GM12878 (cell line): Measurements from ENCODE around the gene ANKRD44. TPM values are rescaled to one million over a fixed set of nuclear protein-coding genes. Genes with fewer than 3 reads are reported as not detected.
A peak's percentile ranks its signal among the peaks of the same experiment; 100 is the strongest.

Experiments used
- ATAC-seq: fragments of 200-7000 bp; cut with Tn5 transposase; 3 replicates; pipeline ENCODE4 v1.9.1; 2020; ENCODE audit warnings: mild to moderate bottlenecking, moderate library complexity
- BruUV-seq: library from RNA; stranded (reverse); fragments of 400-500 nt; replicated peaks from 2 replicates; lab custom pipeline; 2021; lab: Mats Ljungman, UMichigan
- CTCF ChIA-PET: fragments of 300-600 bp; sonication (Branson Sonifier 250); formaldehyde crosslinking; extraction: SDS; loops from one replicate; lab custom pipeline; 2021; ENCODE audit warnings: inconsistent platforms; lab: Yijun Ruan, JAX
- POLR2A ChIA-PET: fragments of 350-600 bp; formaldehyde crosslinking; extraction: SDS; loops from one replicate; lab custom pipeline; 2021; ENCODE audit warnings: inconsistent platforms; lab: Charles Lee
- RAD21 ChIA-PET: fragments of 300-600 bp; sonication (Branson Sonifier 250); formaldehyde crosslinking; loops from one replicate; lab custom pipeline; 2023; ENCODE audit warnings: antibody characterized with exemption; ENCODE audit not compliant: unreplicated experiment; lab: Charles Lee
- SMC1A ChIA-PET: fragments of 300-600 bp; sonication (Branson Sonifier 250); formaldehyde crosslinking; loops from one replicate; lab custom pipeline; 2023; ENCODE audit not compliant: unreplicated experiment, uncharacterized antibody; lab: Charles Lee
- DNase-seq: peaks from one replicate; pipeline ENCODE4 v3.0.0-alpha.2; 2011; ENCODE audit warnings: low read depth, low spot score
- FAIRE-seq: peaks from 3 replicates; lab custom pipeline; 2011; peaks lifted over from hg19 to GRCh38; lab: Jason Lieb, UNC
- H2AFZ ChIP-seq: 2 replicates; pipeline ENCODE4 v1.6.0; 2011; ENCODE audit warnings: low read depth, low read length, control low read depth; ENCODE audit not compliant: control insufficient read depth
- H3K27ac ChIP-seq: 2 replicates; pipeline ENCODE4 v1.5.1; 2011; ENCODE audit warnings: control low read depth; ENCODE audit not compliant: control insufficient read depth, insufficient read depth
- H3K27me3 ChIP-seq, 2 experiments: replicated peaks in 1 of 2; 2 replicates each; pipeline versions ENCODE4 v1.6.0 to v1.6.1; 2011; ENCODE audit warnings: low read length in 1 of 2; ENCODE audit not compliant: control insufficient read depth in 2 of 2, insufficient read depth in 2 of 2
- H3K36me3 ChIP-seq, 2 experiments: 2 replicates each; pipeline ENCODE4 v1.5.1; 2011; ENCODE audit warnings: low read length in 1 of 2; ENCODE audit not compliant: control insufficient read depth in 2 of 2, insufficient read depth in 2 of 2
- H3K4me1 ChIP-seq: 2 replicates; pipeline ENCODE4 v1.6.1; 2011; ENCODE audit warnings: mild to moderate bottlenecking, low read length, moderate library complexity, mixed read lengths; ENCODE audit not compliant: control insufficient read depth, insufficient read depth
- H3K4me2 ChIP-seq: 2 replicates; pipeline ENCODE4 v1.6.0; 2011; ENCODE audit warnings: control low read depth; ENCODE audit not compliant: control insufficient read depth, insufficient read depth
- H3K4me3 ChIP-seq: fragments of 200-600 bp; sonication (generic); 2 replicates; pipeline ENCODE4 v1.5.1; 2016
- H3K79me2 ChIP-seq: 2 replicates; pipeline ENCODE4 v1.6.0; 2011; ENCODE audit warnings: low read length; ENCODE audit not compliant: control insufficient read depth, insufficient read depth
- H3K9ac ChIP-seq: 2 replicates; pipeline ENCODE4 v1.8.0; 2011; ENCODE audit warnings: low read length, control low read depth, mixed read lengths; ENCODE audit not compliant: control insufficient read depth, insufficient read depth
- H3K9me3 ChIP-seq: replicated peaks from 3 replicates; pipeline ENCODE4 v1.5.1; 2011; ENCODE audit warnings: mild to moderate bottlenecking, low read length; ENCODE audit not compliant: control insufficient read depth, insufficient read depth
- H4K20me1 ChIP-seq: 2 replicates; pipeline ENCODE4 v1.6.0; 2011; ENCODE audit not compliant: control insufficient read depth, insufficient read depth
- BMI1 ChIP-seq: fragments of 450-650 bp; IDR thresholded peaks from 2 replicates; pipeline ENCODE4 v1.6.1; 2016; ENCODE audit warnings: mild to moderate bottlenecking, moderate library complexity, borderline replicate concordance
- CBX3 ChIP-seq: fragments of 200-600 bp; sonication (generic); IDR thresholded peaks from 2 replicates; pipeline ENCODE4 v1.6.1; 2016; ENCODE audit warnings: low read depth, borderline replicate concordance
- CHD1 ChIP-seq: IDR thresholded peaks from 2 replicates; pipeline ENCODE4 v1.6.1; 2012; ENCODE audit warnings: low read depth, low read length, improper control_type of control experiment
- FOXM1 ChIP-seq: IDR thresholded peaks from 2 replicates; pipeline ENCODE4 v1.6.1; 2012; ENCODE audit warnings: low read depth, mild to moderate bottlenecking, inconsistent platforms, low read length, moderate library complexity
- IKZF1 ChIP-seq: fragments of 450-650 bp; conservative IDR thresholded peaks from 2 replicates; pipeline ENCODE4 v1.6.1; 2017; ENCODE audit warnings: antibody characterized with exemption, mild to moderate bottlenecking
- IRF4 ChIP-seq: IDR thresholded peaks from 2 replicates; pipeline ENCODE4 v1.6.1; 2011; ENCODE audit warnings: low read depth, low read length
- MTA2 ChIP-seq: fragments of 450-650 bp; IDR thresholded peaks from 2 replicates; pipeline ENCODE4 v1.6.1; 2016; ENCODE audit warnings: low read depth, mild to moderate bottlenecking, moderate library complexity
- NFIC ChIP-seq: IDR thresholded peaks from 2 replicates; pipeline ENCODE4 v1.6.1; 2012; ENCODE audit warnings: low read depth, mild to moderate bottlenecking, inconsistent platforms, low read length, moderate library complexity
- NR2C2 ChIP-seq: IDR thresholded peaks from 2 replicates; pipeline ENCODE4 v1.6.1; 2011; ENCODE audit warnings: borderline replicate concordance, low read depth; ENCODE audit not compliant: control insufficient read depth, insufficient read length
- RAD51 ChIP-seq: fragments of 450-650 bp; IDR thresholded peaks from 2 replicates; pipeline ENCODE4 v1.6.1; 2016; ENCODE audit warnings: moderate library complexity, mild to moderate bottlenecking, inconsistent platforms
- SPI1 ChIP-seq: IDR thresholded peaks from 2 replicates; pipeline ENCODE4 v1.6.1; 2011; ENCODE audit warnings: low read depth, mild to moderate bottlenecking, low read length, moderate library complexity, borderline replicate concordance; ENCODE audit not compliant: insufficient read depth
- STAT3 ChIP-seq: IDR thresholded peaks from 2 replicates; pipeline ENCODE4 v1.6.1; 2011; ENCODE audit warnings: low read depth, low read length, improper control_type of control experiment
- ZNF217 ChIP-seq: fragments of 450-650 bp; IDR thresholded peaks from 2 replicates; pipeline ENCODE4 v1.6.1; 2017; ENCODE audit warnings: antibody characterized with exemption, mild to moderate bottlenecking
- WGBS: methylation state at CpG from one replicate; pipeline ENCODE4 v1.1.6; 2016; ENCODE audit warnings: low lambda C conversion rate; ENCODE audit not compliant: insufficient replicate concordance, insufficient coverage; ENCODE audit errors: missing lambda C conversion rate; 5-methylcytosine and 5-hydroxymethylcytosine counted together
- in situ Hi-C: fragments of 300-500 bp; cut with MboI; formaldehyde crosslinking; loops from 9 replicates; pipeline ENCODE4 v1.14.3; 2018; ENCODE audit warnings: mixed read lengths
- intact Hi-C: fragments of 100-400 bp; cut with micrococcal nuclease; formaldehyde crosslinking; loops from one replicate; pipeline ENCODE4 v1.14.2; 2022; ENCODE audit not compliant: unreplicated experiment
- polyA plus RNA-seq, 11 experiments: library from polyadenylated mRNA; depleted of rRNA in 4 of 11; unstranded in 6 of 11; stranded (reverse) in 5 of 11; fragments of >200 nt; fragmentation: Nextera tagmentation in 4 of 11; fragmentation: Illumina TruSeq in 1 of 11; extraction: Ambion mirVana in 4 of 11; extraction: Trizol in 1 of 11; gene quantifications; 1 replicate in 1 of 11; 2 replicates in 10 of 11; pipeline versions ENCODE4 v1.2.1 to v1.2.3, GENCODE V29; 2011 to 2016; ENCODE audit warnings: inconsistent platforms in 2 of 11, missing spikeins in 2 of 11, low read depth in 1 of 11
- total RNA-seq, 4 experiments: library from RNA; depleted of rRNA in 3 of 4; stranded (reverse); fragments of >200 nt in 3 of 4; fragmentation: Illumina TruSeq in 1 of 4; extraction: Trizol in 1 of 4; gene quantifications; 2 replicates each; pipeline versions ENCODE4 v1.2.1 to v1.2.3, GENCODE V29; 2013 to 2021
- TF ChIP-seq, protein P1 (sequence below): fragments of 450-650 bp; IDR thresholded peaks from 2 replicates; pipeline ENCODE4 v1.6.1; 2017; ENCODE audit warnings: mild to moderate bottlenecking, low read depth, inconsistent platforms; ENCODE audit not compliant: poor library complexity, severe bottlenecking
- TF ChIP-seq, protein P2 (sequence below): IDR thresholded peaks from 2 replicates; pipeline ENCODE4 v1.6.1; 2012; ENCODE audit warnings: low read depth, low read length, improper control_type of control experiment
- TF ChIP-seq, protein P3 (sequence below): fragments of 450-650 bp; IDR thresholded peaks from 2 replicates; pipeline ENCODE4 v1.6.1; 2017; ENCODE audit warnings: low read depth, mild to moderate bottlenecking, moderate library complexity

The ANKRD44 gene
- total and polyA plus RNA-seq, 10 of the 15 experiments (the other 5 are each of a cell fraction or from before 2014, with no cell fraction given) = 19.1 to 99.1 (median 59.6) TPM

GRCh38 chr2:197327472-197328098 lies 17.0 kb upstream of the ANKRD44 start:
- Histone ChIP-seq H3K27ac (no peak overlapping the region), H3K4me2 (no peak overlapping the region), H3K9ac (no peak overlapping the region)
- no peak for DNase-seq
- ChIA-PET RAD21 (interaction anchor here (0.7 to 4.5 kb wide), 11 partner anchors 17 to 214 kb away, joined by 3 to 20 read pairs (median 4); partner anchors contain the start of gene ANKRD44), SMC1A (interaction anchor here (0.6 to 3.5 kb wide), 19 partner anchors 10 to 288 kb away, joined by 3 to 17 read pairs (median 3); no protein-coding TSS in a partner anchor)
- TF ChIP-seq STAT3 (peak; percentile 39; the same call in 1 of the 2 replicates), IRF4 (no peak), FOXM1 (no peak), NR2C2 (no peak), CBX3 (no peak), IKZF1 (peak; percentile 32; the same call in 1 of the 2 replicates), CHD1 (0 out of 2 replicates have a peak, but pooled peaks have one; percentile 52), BMI1 (no peak), MTA2 (peak; percentile 49), SPI1 (peak; percentile 69), ZNF217 (no peak), NFIC (no peak), RAD51 (no peak)
- TF ChIP-seq, protein P1, sequence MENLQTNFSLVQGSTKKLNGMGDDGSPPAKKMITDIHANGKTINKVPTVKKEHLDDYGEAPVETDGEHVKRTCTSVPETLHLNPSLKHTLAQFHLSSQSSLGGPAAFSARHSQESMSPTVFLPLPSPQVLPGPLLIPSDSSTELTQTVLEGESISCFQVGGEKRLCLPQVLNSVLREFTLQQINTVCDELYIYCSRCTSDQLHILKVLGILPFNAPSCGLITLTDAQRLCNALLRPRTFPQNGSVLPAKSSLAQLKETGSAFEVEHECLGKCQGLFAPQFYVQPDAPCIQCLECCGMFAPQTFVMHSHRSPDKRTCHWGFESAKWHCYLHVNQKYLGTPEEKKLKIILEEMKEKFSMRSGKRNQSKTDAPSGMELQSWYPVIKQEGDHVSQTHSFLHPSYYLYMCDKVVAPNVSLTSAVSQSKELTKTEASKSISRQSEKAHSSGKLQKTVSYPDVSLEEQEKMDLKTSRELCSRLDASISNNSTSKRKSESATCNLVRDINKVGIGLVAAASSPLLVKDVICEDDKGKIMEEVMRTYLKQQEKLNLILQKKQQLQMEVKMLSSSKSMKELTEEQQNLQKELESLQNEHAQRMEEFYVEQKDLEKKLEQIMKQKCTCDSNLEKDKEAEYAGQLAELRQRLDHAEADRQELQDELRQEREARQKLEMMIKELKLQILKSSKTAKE = peak; percentile 90
- TF ChIP-seq, protein P2, sequence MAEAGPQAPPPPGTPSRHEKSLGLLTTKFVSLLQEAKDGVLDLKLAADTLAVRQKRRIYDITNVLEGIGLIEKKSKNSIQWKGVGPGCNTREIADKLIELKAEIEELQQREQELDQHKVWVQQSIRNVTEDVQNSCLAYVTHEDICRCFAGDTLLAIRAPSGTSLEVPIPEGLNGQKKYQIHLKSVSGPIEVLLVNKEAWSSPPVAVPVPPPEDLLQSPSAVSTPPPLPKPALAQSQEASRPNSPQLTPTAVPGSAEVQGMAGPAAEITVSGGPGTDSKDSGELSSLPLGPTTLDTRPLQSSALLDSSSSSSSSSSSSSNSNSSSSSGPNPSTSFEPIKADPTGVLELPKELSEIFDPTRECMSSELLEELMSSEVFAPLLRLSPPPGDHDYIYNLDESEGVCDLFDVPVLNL = no peak
- TF ChIP-seq, protein P3, sequence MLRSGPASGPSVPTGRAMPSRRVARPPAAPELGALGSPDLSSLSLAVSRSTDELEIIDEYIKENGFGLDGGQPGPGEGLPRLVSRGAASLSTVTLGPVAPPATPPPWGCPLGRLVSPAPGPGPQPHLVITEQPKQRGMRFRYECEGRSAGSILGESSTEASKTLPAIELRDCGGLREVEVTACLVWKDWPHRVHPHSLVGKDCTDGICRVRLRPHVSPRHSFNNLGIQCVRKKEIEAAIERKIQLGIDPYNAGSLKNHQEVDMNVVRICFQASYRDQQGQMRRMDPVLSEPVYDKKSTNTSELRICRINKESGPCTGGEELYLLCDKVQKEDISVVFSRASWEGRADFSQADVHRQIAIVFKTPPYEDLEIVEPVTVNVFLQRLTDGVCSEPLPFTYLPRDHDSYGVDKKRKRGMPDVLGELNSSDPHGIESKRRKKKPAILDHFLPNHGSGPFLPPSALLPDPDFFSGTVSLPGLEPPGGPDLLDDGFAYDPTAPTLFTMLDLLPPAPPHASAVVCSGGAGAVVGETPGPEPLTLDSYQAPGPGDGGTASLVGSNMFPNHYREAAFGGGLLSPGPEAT = peak; percentile 42; the same call in 1 of the 2 replicates
- TF ChIP-seq, all 136 proteins: peak for 7
- intact Hi-C loops (loop anchor here (5.0 kb wide), 1 partner anchor 35 kb away; no protein-coding TSS in a partner anchor), in situ Hi-C loops (no loop called here)
- H3K36me3 ChIP-seq = no peaks in the 10 kb centered on the region
- H4K20me1 ChIP-seq = no peaks in the 10 kb centered on the region
- no peaks in the 10 kb centered on the region for H3K79me2 ChIP-seq
- no peaks in the 10 kb centered on the region; the same call in 2 of the 3 replicates for H3K9me3 ChIP-seq
- ATAC-seq (peak; percentile 50), FAIRE-seq (no peak)
- no peaks in the 10 kb centered on the region for H3K27me3 ChIP-seq
- ChIA-PET POLR2A (interaction anchor here (0.7 to 1.2 kb wide), 4 partner anchors 9 to 137 kb away, joined by 3 to 6 read pairs (median 4); partner anchors contain the start of gene SF3B1), CTCF (interaction anchor here (1.0 to 2.2 kb wide), 10 partner anchors 9 to 292 kb away, joined by 3 to 10 read pairs (median 4); no protein-coding TSS in a partner anchor)
- peak overlapping the region; percentile 35; the same call in 1 of the 2 replicates for H2AFZ ChIP-seq
- H3K4me3 ChIP-seq = no peak overlapping the region
- WGBS = 53% methylated on average over 1 of the region's 1 CpG
- peaks cover 18% of the 10 kb centered on the region; the same call in 1 of the 2 replicates for H3K4me1 ChIP-seq
- BruUV-seq = no TSS peak
